SK-N-MC (cell line): Measurements from ENCODE around the gene CTPS1.

Experiments used
- FOXP2 ChIP-seq: optimal IDR thresholded peaks from 2 replicates; pipeline ENCODE3; 2011; ENCODE audit warnings: mild to moderate bottlenecking, moderate library complexity; ENCODE audit not compliant: insufficient read depth; ENCODE audit errors: extremely low read length, control extremely low read depth
- POLR2AphosphoS5 ChIP-seq: IDR thresholded peaks from 2 replicates; pipeline ENCODE4 v1.6.1; 2012; ENCODE audit warnings: mild to moderate bottlenecking, low read depth, low read length, borderline replicate concordance

- TF ChIP-seq POLR2AphosphoS5 (no peak), FOXP2 (no peak)
Measured at GRCh38 chr1:40945491-40945973, 34.0 kb upstream of the CTPS1 start.
